RWPE1 (cell line): ENCODE data around the gene MVD.
A peak's percentile ranks its signal among the peaks of the same experiment; 100 is the strongest.

ENCODE experiments used
- CTCF ChIA-PET: fragments of 350-600 bp; sonication (Branson Sonifier 250); formaldehyde crosslinking; extraction: SDS; loops from one replicate; lab custom pipeline; 2021; lab: Yijun Ruan, JAX
- POLR2A ChIA-PET: fragments of 400-600 bp; formaldehyde crosslinking; extraction: SDS; loops from one replicate; lab custom pipeline; 2020; ENCODE audit warnings: antibody characterized with exemption; ENCODE audit not compliant: low non-redundant PET; lab: Yijun Ruan, JAX
- DNase-seq: peaks from one replicate; pipeline ENCODE4 v3.0.0; 2012; ENCODE audit warnings: low spot score
- H3K27ac ChIP-seq: fragments of 450-650 bp; 2 replicates; pipeline ENCODE4 v1.5.1; 2017
- TF ChIP-seq, protein P1 (sequence below): fragments of 450-650 bp; conservative IDR thresholded peaks from 2 replicates; pipeline ENCODE4 v1.5.1; 2017; ENCODE audit warnings: low read depth, mild to moderate bottlenecking

MVD gene

DNA sequence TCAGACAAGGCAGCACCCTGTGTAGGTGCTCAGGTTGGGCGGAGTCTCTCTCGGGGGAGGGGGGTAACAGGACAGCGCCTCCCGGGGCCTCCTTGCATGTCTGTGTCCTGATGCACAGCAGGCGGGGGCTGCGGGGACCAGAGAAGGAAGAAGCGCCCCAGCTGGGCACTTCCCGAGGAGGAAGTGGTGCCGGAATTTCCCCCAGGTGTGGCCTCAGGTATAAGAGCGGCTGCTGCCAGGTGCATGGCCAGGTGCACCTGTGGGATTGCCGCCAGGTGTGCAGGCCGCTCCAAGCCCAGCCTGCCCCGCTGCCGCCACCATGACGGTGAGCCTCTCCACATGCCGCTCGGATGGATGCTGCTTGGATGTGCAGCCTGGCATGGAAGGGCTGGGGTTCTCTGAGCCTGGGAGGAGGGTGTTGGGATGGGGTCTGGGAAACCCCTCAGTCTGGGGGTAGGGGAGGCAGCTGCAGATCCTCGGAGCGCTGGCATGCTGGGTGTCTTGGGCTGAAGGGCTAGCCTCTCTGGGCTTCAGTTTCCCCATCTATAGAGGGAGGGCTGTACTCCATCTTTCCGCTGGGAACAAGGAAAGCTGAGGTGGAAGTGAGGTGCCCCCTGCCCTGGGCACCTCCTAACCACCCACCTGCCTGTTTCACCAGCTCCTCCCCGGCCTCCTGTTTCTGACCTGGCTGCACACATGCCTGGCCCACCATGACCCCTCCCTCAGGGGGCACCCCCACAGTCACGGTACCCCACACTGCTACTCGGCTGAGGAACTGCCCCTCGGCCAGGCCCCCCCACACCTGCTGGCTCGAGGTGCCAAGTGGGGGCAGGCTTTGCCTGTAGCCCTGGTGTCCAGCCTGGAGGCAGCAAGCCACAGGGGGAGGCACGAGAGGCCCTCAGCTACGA lies 24.3 kb downstream of the MVD start, which contains the start of gene IL17C:
Gene IL17C (plus strand): TSS at position 250 of the 908 bp plus-strand sequence. CDS start 70 bp downstream, at position 320.
- ChIA-PET CTCF (no interaction called here), POLR2A (no interaction called here)
- peak; percentile 53 for DNase-seq
- TF ChIP-seq, protein P1, sequence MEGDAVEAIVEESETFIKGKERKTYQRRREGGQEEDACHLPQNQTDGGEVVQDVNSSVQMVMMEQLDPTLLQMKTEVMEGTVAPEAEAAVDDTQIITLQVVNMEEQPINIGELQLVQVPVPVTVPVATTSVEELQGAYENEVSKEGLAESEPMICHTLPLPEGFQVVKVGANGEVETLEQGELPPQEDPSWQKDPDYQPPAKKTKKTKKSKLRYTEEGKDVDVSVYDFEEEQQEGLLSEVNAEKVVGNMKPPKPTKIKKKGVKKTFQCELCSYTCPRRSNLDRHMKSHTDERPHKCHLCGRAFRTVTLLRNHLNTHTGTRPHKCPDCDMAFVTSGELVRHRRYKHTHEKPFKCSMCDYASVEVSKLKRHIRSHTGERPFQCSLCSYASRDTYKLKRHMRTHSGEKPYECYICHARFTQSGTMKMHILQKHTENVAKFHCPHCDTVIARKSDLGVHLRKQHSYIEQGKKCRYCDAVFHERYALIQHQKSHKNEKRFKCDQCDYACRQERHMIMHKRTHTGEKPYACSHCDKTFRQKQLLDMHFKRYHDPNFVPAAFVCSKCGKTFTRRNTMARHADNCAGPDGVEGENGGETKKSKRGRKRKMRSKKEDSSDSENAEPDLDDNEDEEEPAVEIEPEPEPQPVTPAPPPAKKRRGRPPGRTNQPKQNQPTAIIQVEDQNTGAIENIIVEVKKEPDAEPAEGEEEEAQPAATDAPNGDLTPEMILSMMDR: no peak
- no peak within 1 kb of the TSS for H3K27ac ChIP-seq

DNA sequence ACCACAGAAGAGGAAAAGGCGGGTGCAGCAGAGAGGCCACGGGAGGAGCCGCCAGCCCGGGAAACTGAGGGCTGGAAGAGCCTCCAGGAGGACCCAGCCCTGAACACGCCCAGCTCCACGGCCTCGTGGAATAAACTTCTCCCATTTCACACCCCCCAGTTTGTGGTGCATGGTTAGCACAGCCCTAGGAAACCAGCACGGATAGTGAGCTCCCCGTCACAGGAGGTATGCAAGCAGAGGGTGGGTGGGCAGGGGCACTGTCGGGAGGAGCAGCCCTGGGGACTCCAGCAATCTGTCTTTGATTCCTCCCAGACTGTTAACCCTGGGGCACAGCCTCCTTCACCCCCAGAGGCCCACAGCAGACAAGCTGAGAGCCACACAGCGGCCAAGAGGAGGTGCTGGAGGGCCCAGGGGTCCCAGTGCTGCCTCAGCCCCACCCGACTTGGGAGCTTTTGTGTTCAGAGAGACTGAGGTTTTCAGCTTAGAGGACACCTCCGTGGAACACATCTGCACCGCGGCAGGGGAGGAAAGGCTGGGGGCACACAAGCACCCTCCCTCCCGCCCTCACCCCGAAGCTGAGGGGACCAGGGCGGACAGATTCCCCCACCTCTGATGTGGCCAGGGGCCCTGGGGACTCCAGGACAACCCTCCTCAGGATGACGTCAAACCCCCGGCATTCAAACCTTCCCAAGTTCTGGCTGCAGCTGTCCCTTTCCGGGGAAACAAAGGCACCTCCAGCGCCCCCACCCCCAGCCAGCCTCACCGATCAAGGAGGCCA lies 26.2 kb downstream of the MVD start:
- H3K27ac ChIP-seq: no peak overlapping the region
- no peak for DNase-seq
- ChIA-PET POLR2A (no interaction called here), CTCF (no interaction called here)
- TF ChIP-seq, protein P1: no peak

DNA sequence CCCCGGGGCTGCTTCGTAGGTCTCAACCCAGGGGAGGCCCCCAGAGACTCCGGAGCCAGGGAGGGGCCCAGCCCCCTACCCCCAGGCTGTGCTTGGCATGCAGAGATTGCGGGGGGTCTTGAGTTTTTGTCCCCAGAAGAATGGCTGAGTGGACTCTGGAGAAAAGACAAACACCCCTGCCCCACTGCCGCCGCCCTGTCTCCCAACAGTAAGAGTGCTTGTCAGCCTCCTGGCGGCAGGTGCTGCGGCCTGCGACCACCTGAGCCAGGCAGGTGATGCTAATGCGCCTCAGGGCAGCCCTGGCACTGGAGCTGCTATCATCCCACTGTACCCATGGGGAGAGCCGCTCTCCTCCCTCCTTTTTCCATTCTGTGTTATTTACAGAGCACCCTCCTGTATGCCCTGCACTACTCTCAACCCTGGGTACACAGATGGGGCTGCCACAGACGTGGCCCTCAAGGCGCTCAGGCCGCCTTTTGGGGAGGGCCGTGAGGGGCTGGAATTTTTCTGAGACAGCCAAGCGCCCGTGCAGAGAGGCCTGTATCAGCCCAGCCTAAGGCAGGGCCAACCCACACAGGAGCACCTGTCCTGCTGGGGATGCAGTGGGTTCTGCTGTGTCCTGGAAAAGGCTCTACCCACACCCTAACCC lies 27.1 kb downstream of the MVD start:
- DNase-seq: no peak
- ChIA-PET CTCF (no interaction called here), POLR2A (interaction anchor here (0.5 kb wide), 1 partner anchor 45 kb away, joined by 5 read pairs; no protein-coding TSS in a partner anchor)
- H3K27ac ChIP-seq: no peak overlapping the region
- TF ChIP-seq, protein P1: no peak

DNA sequence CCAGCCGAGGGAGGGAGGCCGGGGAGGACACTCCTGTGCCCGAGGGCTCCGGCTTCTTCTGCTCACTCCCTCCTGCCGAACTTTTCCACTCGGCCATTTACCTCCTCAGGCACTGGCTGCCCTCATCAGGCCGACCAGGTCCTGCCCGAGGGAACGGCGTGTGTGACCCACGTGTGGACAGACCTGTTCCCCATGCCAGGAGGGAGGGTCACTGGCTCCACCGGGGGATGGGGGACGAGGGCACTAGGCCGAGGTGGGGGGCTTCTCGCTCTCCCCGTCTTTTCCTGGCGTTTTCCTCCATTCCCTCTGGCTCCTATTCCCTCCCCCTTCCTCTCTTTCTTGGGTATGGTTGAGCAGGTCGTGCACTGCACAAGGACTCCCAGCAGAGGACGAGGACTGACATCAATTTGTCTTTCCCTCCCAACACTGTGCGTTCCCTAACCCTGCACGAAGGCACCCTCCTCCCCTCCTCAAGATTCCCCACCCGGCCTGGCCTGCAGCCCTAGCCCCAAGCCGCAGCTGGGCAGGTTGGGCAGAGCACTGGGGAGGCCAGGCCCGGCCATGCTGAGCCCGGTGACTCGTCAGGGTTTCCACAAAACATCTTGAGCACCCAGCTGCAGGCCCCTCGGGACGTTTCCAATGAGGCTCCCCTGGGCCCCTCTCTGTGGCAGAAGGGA lies 27.8 kb downstream of the MVD start:
- POLR2A ChIA-PET: interaction anchor here (0.5 kb wide), 1 partner anchor 44 kb away, joined by 5 read pairs; no protein-coding TSS in a partner anchor
- CTCF ChIA-PET: no interaction called here
- peak overlapping the region; percentile 27; the same call in 1 of the 2 replicates for H3K27ac ChIP-seq
- no peak for DNase-seq
- TF ChIP-seq, protein P1: no peak

DNA sequence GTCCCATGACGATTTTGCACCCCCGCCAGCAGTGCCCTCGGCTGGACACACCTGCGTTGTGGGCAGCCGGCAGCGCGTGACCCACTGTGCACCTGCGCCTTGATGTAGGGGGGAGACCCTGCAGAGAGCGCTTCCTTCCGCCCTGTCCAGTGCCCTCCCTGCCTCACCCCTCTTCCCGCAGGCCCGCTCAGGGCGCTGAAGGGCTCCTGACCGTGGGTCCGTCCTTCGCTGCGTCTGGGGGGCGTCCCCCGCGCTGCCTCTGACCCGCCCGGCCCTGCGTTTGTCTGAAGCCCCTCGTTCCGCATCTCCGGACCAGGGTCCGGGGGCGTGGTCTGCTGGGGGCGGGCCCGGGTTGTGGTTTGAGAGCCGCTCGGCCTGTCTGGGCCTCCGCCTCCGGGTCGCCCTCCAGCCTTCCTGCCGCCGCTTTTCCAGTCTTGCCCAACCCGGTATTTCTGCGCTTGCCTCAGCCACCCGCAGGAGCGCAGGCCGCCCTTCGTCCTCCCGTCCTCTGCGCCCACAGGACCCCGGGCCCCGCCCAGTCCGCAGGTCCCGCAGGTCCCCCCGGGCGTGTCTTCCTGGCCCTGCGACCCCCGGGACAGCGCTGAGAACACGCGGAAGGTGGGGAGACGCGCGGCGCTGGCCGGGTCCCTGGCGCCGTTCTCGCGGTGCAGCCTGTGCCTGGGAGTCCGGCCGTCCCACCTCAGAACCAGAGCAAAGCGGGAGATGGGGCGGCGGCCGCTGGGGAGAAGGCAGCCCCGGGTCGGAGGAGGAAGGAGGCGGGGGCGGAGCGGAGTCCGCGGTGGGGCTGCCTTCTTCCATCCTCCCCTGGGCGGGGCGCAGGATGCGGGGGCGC lies 28.5 kb downstream of the MVD start:
- TF ChIP-seq, protein P1: no peak
- ChIA-PET POLR2A (interaction anchor here (1.1 kb wide), 1 partner anchor 64 kb away, joined by 3 read pairs; the partner anchor contains the start of gene ZC3H18), CTCF (interaction anchor here (0.6 to 1.4 kb wide), 4 partner anchors 16 to 1441 kb away, joined by 3 to 6 read pairs (median 4); no protein-coding TSS in a partner anchor)
- peak overlapping the region; percentile 27; the same call in 1 of the 2 replicates for H3K27ac ChIP-seq
- DNase-seq: peak; percentile 57
